K562 treated with DMSO at 1 percent for 12 hours (cell line): Measurements from ENCODE around the gene CSTF3. TPM values are rescaled to one million over a fixed set of nuclear protein-coding genes. Genes with fewer than 3 reads are reported as not detected.

Experiments
- total RNA-seq: library from RNA; unstranded; fragments of 300-600 nt; gene quantifications from 2 replicates; pipeline ENCODE4 v1.2.3, GENCODE V29; 2022; ENCODE audit not compliant: insufficient read depth

CSTF3 gene
- total RNA-seq: 22.7 and 42.9 TPM in 2 replicates

DNA sequence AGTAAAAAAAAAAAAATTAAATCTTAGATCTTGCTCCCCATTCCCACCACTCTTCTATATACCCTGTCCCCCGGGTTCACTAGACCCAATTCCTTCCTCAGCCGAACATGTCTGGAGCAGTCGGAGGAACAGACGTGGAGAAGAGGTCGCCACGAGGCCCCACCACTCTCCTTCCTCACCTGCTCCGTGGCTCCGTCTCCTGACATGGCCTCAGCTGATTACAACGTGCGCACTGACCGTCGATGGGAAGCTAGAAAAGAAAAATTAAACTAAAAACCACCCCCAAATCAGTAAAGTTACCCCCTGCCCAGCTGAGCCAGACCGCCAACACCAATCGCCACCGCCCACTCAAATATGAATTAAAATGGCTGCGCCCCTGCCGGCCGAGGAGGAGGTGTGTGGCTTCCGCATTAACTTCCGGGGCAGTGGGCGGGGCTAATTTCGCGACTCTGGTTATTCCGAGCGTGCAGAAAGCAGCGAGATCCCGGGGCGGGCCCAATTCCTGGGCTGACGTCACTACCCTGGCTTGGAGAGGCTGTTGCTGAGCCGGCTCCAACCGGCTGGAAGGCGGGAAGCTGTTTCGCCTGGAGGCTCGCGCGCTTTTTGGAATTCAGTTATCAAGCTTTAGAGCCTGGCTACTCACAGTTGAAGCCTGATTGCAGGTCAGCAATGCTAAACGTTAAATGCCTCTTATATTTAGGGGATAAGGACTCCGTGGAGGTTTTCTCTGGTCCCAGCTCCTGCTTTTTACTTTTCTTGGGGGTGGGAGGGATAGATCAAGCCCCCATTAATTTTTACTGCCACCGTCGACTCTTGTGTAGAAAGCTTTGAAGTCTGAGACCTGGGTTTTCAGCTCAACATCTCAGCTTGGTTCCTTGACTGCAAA, at the start of gene CSTF3:
Gene CSTF3 (minus strand): TSS at position 361 of the 886 bp plus-strand sequence. CDS start 155 bp downstream, at position 206.

DNA sequence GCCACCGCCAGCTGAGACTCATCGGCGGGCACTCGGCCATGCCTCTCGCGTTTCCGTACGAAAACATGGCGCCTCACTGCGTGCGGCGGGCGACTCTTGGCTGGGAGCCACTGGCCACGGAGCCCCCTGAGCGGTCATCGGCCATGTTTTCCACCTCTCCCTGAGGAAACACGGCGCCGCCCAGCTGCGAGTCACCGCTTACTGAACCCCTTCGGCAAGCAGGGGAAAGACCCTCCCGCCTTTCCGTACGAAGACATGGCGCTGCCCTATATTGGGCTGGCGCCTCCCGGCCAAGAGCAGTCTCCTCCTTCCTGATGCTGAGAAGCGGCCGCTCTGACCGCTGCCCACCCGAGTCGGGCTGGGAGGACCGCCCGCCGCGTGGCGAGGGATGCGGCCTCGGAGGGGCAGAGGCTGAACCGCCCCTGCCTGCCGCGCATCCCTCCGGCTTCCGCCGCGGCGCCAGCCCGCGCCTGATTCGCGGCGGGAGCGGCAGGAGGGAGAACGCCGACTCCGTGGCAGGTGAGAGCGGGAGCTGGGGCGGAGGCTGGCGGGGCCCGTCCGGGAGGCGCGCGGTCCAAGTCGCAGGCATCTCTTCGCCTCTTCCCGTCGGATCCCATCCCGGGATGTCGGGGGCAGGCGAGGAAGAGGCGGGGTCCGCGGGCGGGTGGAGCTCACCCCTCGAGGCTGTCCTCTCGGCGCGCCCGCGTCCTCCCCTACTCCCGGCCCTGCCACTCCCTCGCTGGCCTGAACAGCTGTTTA, 121.8 kb downstream of the CSTF3 start, which contains the start of gene TCP11L1:
Gene TCP11L1 (plus strand): TSS at position 299 of the 759 bp plus-strand sequence. CDS start 4,202 bp downstream, outside the sequence.

Other genes with a start within 250 kb of the CSTF3 start
- gene DEPDC7, start 145.6 kb downstream of the CSTF3 start, total RNA-seq: 3.0 and 7.3 TPM in 2 replicates
- 1.2 and 6.0 TPM in 2 replicates for gene TCP11L1, start 121.9 kb downstream of the CSTF3 start, total RNA-seq
- 1.8 and 11.2 TPM in 2 replicates for gene HIPK3, start 95.9 kb upstream of the CSTF3 start, total RNA-seq
- gene KIAA1549L, start 214.6 kb upstream of the CSTF3 start, total RNA-seq: not detected in 2 replicates